Mammary epithelial cell (primary cell): ENCODE results near the gene BBOF1.

Experiments
- CTCF ChIP-seq, 2 donors: IDR thresholded peaks in 1 of 2; conservative IDR thresholded peaks in 1 of 2; 2 replicates each; pipeline ENCODE4 v1.5.1; 2011 to 2012; ENCODE audit warnings: inconsistent platforms in 2 of 2, low read length in 2 of 2, mild to moderate bottlenecking in 2 of 2, control low read depth in 1 of 2, low read depth in 1 of 2; ENCODE audit not compliant: insufficient read depth in 1 of 2; ENCODE audit errors: extremely low read depth in 1 of 2
- EZH2 ChIP-seq: IDR thresholded peaks from 2 replicates; pipeline ENCODE4 v1.6.1; 2012; ENCODE audit warnings: low read length, inconsistent platforms, borderline replicate concordance

- TF ChIP-seq CTCF (conservative IDR thresholded peaks at IDR 0.05 in 1 of 2, IDR thresholded peaks at IDR 0.05 in 1 of 2; ENCODE audit: extremely low read depth in 1 of 2, insufficient read depth in 1 of 2, low read depth in 1 of 2, low read length in 2 of 2) (no peak), EZH2 (no peak)
These were observed 58.3 kb downstream of the BBOF1 start for GRCh38 chr14:74077401-74077800.
